ENCODE data around the gene GLYR1. TPM values are rescaled to one million over a fixed set of nuclear protein-coding genes. Genes with fewer than 3 reads are reported as not detected.
A peak's percentile ranks its signal among the peaks of the same experiment; 100 is the strongest.
"Not testable (repeated sequence)": the region's sequence is repeated elsewhere in the genome, so short reads cannot be mapped to it uniquely, and the experiment has no call there.

GLYR1 gene
- total and polyA plus RNA-seq, 4 donors, result 36.2 to 88.1 (median 70.2) TPM

- DNase-seq (no peak), ATAC-seq (ENCODE audit: insufficient read depth, low FRiP score) (no peak)
- Histone ChIP-seq H3K27me3 (ENCODE audit: control insufficient read depth in 3 of 3, insufficient read depth in 3 of 3, low read length in 2 of 3) (no peaks in the 10 kb centered on the region), H3K4me3 (no peak overlapping the region), H3K4me1 (ENCODE audit: control insufficient read depth in 5 of 5, insufficient read depth in 5 of 5, low read length in 5 of 5) (no peaks in the 10 kb centered on the region), H3K27ac (ENCODE audit: low read depth in 1 of 2, low read length in 1 of 2) (no peak overlapping the region), H3K9ac (ENCODE audit: insufficient read depth in 1 of 2, low read length in 2 of 2) (no peak overlapping the region), H3K36me3 (ENCODE audit: control insufficient read depth in 4 of 4, insufficient read depth in 4 of 4, low read length in 4 of 4) (no peaks in the 10 kb centered on the region), H3K9me3 (ENCODE audit: control insufficient read depth in 4 of 4, insufficient read depth in 3 of 4, low read length in 3 of 4) (no peaks in the 10 kb centered on the region)
- 92 to 93% methylated on average over 23 of the region's 23 CpGs for WGBS, 2 donors
- TF ChIP-seq CTCF (IDR thresholded peaks at IDR 0.05; ENCODE audit: control extremely low read depth, extremely low read depth), result no peak
These were observed 61.2 kb downstream of the GLYR1 start for GRCh38 chr16:4785758-4786433.

GRCh38 chr16:4784444-4784987 lies 62.6 kb downstream of the GLYR1 start:
- 89 to 91% methylated on average over 14 of the region's 14 CpGs for WGBS, 2 donors
- H3K4me1 ChIP-seq (ENCODE audit: control insufficient read depth in 5 of 5, insufficient read depth in 5 of 5, low read length in 5 of 5); H3K9ac ChIP-seq (ENCODE audit: insufficient read depth in 1 of 2, low read length in 2 of 2); H3K9me3 ChIP-seq (ENCODE audit: control insufficient read depth in 4 of 4, insufficient read depth in 3 of 4, low read length in 3 of 4); H3K27me3 ChIP-seq (ENCODE audit: control insufficient read depth in 3 of 3, insufficient read depth in 3 of 3, low read length in 2 of 3); H3K4me3 ChIP-seq; H3K36me3 ChIP-seq (ENCODE audit: control insufficient read depth in 4 of 4, insufficient read depth in 4 of 4, low read length in 4 of 4); H3K27ac ChIP-seq (ENCODE audit: low read depth in 1 of 2, low read length in 1 of 2); ATAC-seq (ENCODE audit: insufficient read depth, low FRiP score); DNase-seq: not testable (repeated sequence)

- Histone ChIP-seq H3K4me1 (ENCODE audit: control insufficient read depth in 5 of 5, insufficient read depth in 5 of 5, low read length in 5 of 5) (no peaks in the 10 kb centered on the region), H3K27ac (ENCODE audit: low read depth in 1 of 2, low read length in 1 of 2) (no peak overlapping the region), H3K27me3 (ENCODE audit: control insufficient read depth in 3 of 3, insufficient read depth in 3 of 3, low read length in 2 of 3) (no peaks in the 10 kb centered on the region), H3K36me3 (ENCODE audit: control insufficient read depth in 4 of 4, insufficient read depth in 4 of 4, low read length in 4 of 4) (no peaks in the 10 kb centered on the region), H3K9ac (ENCODE audit: insufficient read depth in 1 of 2, low read length in 2 of 2) (no peak overlapping the region), H3K4me3 (no peak overlapping the region), H3K9me3 (ENCODE audit: control insufficient read depth in 4 of 4, insufficient read depth in 3 of 4, low read length in 3 of 4) (no peaks in the 10 kb centered on the region)
- WGBS, 2 donors, result 78 to 85% methylated on average over 15 to 16 of the region's 16 CpGs
- DNase-seq (peak in 1 of 3 donors; percentile 2), ATAC-seq (ENCODE audit: insufficient read depth, low FRiP score) (no peak)
- no peak for TF ChIP-seq CTCF (IDR thresholded peaks at IDR 0.05; ENCODE audit: control extremely low read depth, extremely low read depth)
These were observed 63.1 kb downstream of the GLYR1 start for GRCh38 chr16:4783951-4784336.

GRCh38 chr16:4783251-4783950 lies 63.7 kb downstream of the GLYR1 start:
- 88 to 95% methylated on average over 24 to 25 of the region's 25 CpGs for WGBS, 2 donors
- H3K27me3 ChIP-seq (ENCODE audit: control insufficient read depth in 3 of 3, insufficient read depth in 3 of 3, low read length in 2 of 3), result no peaks in the 10 kb centered on the region
- ATAC-seq (ENCODE audit: insufficient read depth, low FRiP score), result no peak

More at GRCh38 chr16:4783251-4783950, 63.7 kb downstream of the GLYR1 start:
- no peaks in the 10 kb centered on the region for H3K36me3 ChIP-seq (ENCODE audit: control insufficient read depth in 4 of 4, insufficient read depth in 4 of 4, low read length in 4 of 4)
- TF ChIP-seq CTCF (IDR thresholded peaks at IDR 0.05; ENCODE audit: control extremely low read depth, extremely low read depth), result no peak
- no peaks in the 10 kb centered on the region for H3K4me1 ChIP-seq (ENCODE audit: control insufficient read depth in 5 of 5, insufficient read depth in 5 of 5, low read length in 5 of 5)
- H3K9me3 ChIP-seq (ENCODE audit: control insufficient read depth in 4 of 4, insufficient read depth in 3 of 4, low read length in 3 of 4), result no peaks in the 10 kb centered on the region
- peak in 1 of 3 donors; percentile 5 for DNase-seq
- H3K4me3 ChIP-seq, result no peak overlapping the region
- H3K9ac ChIP-seq (ENCODE audit: insufficient read depth in 1 of 2, low read length in 2 of 2), result no peak overlapping the region
- H3K27ac ChIP-seq (ENCODE audit: low read depth in 1 of 2, low read length in 1 of 2), result no peak overlapping the region

Measured in lung (tissue), 12 donors.